Endothelial cell (in vitro differentiated cells): ENCODE measurements around the gene MYO16. TPM values are rescaled to one million over a fixed set of nuclear protein-coding genes. Genes with fewer than 3 reads are reported as not detected.

Source experiments
- DNase-seq: peaks from one replicate; pipeline ENCODE4 v3.0.0; 2021; ENCODE audit warnings: low spot score
- H3K27ac Mint-ChIP-seq: one replicate; pipeline ENCODE4 v1.8.0; 2021; ENCODE audit warnings: mixed read lengths, inconsistent platforms; ENCODE audit not compliant: unreplicated experiment
- H3K27me3 Mint-ChIP-seq: one replicate; pipeline ENCODE4 v1.8.0; 2021; ENCODE audit warnings: mild to moderate bottlenecking, moderate library complexity, mixed read lengths, inconsistent platforms; ENCODE audit not compliant: unreplicated experiment
- H3K36me3 Mint-ChIP-seq: one replicate; pipeline ENCODE4 v1.8.0; 2021; ENCODE audit warnings: mild to moderate bottlenecking, low read depth, mixed read lengths, inconsistent platforms; ENCODE audit not compliant: unreplicated experiment
- H3K4me1 Mint-ChIP-seq: one replicate; pipeline ENCODE4 v1.8.0; 2021; ENCODE audit warnings: mild to moderate bottlenecking, mixed read lengths, inconsistent platforms; ENCODE audit not compliant: unreplicated experiment
- H3K4me3 Mint-ChIP-seq: one replicate; pipeline ENCODE4 v1.8.0; 2021; ENCODE audit warnings: mild to moderate bottlenecking, mixed read lengths, inconsistent platforms; ENCODE audit not compliant: unreplicated experiment
- H3K9me3 Mint-ChIP-seq: one replicate; pipeline ENCODE4 v1.8.0; 2021; ENCODE audit warnings: mixed read lengths, inconsistent platforms; ENCODE audit not compliant: unreplicated experiment
- CTCF ChIP-seq: fragments of 200-600 bp; sonication (generic); IDR thresholded peaks from one replicate; pipeline ENCODE4 v1.5.0; 2021; ENCODE audit warnings: antibody characterized with exemption; ENCODE audit not compliant: unreplicated experiment
- total RNA-seq: library from RNA; stranded (reverse); fragmentation: NEBNext Ultra II Directional; extraction: Animal tissue kit (Norgen Biotek cat#: 25700); gene quantifications from one replicate; pipeline ENCODE4 v1.2.1, GENCODE V29; 2021; ENCODE audit not compliant: unreplicated experiment

The MYO16 gene
- total RNA-seq, 1 donor from 2014 or later: 1.4 TPM

- peaks cover 5% of the 10 kb centered on the region for H3K4me1 Mint-ChIP-seq
- no peak overlapping the region for H3K27ac Mint-ChIP-seq
- H3K27me3 Mint-ChIP-seq: no peaks in the 10 kb centered on the region
- H3K9me3 Mint-ChIP-seq: no peaks in the 10 kb centered on the region
- no peak for TF ChIP-seq CTCF
- no peak for DNase-seq
- H3K4me3 Mint-ChIP-seq: no peak overlapping the region
- H3K36me3 Mint-ChIP-seq: no peaks in the 10 kb centered on the region
Measured at GRCh38 chr13:109256866-109257760, 627.7 kb downstream of the MYO16 start.
